HG02938 (cell line): ENCODE data around the gene VTI1B.
A peak's percentile ranks its signal among the peaks of the same experiment; 100 is the strongest.

Experiments
- ATAC-seq: cut with Tn5 transposase; IDR thresholded peaks from one replicate; pipeline ENCODE4 v1.9.1; 2021; ENCODE audit warnings: mild to moderate bottlenecking, moderate library complexity; ENCODE audit not compliant: unreplicated experiment

The VTI1B gene

GRCh38 chr14:67680121-67680602, 5.7 kb upstream of the VTI1B start:
- ATAC-seq, result peak; percentile 99

- ATAC-seq, result no peak
Observed at GRCh38 chr14:67679006-67679405, 4.6 kb upstream of the VTI1B start.

- no peak for ATAC-seq
Observed at GRCh38 chr14:67675219-67675582, 769 bp upstream of the VTI1B start.

- ATAC-seq, result peak; percentile 38
Observed at GRCh38 chr14:67674139-67674479, 323 bp downstream of the VTI1B start.

GRCh38 chr14:67673451-67673850, 981 bp downstream of the VTI1B start:
- ATAC-seq, result no peak

- no peak for ATAC-seq
Observed at GRCh38 chr14:67668559-67668958, 5.9 kb downstream of the VTI1B start.

GRCh38 chr14:67666750-67667449, 7.5 kb downstream of the VTI1B start:
- no peak for ATAC-seq

- ATAC-seq, result no peak
Observed at GRCh38 chr14:67665868-67666267, 8.6 kb downstream of the VTI1B start.

- no peak for ATAC-seq
Observed at GRCh38 chr14:67663633-67664032, 10.8 kb downstream of the VTI1B start.

- ATAC-seq, result no peak
Observed at GRCh38 chr14:67653651-67654280, 20.7 kb downstream of the VTI1B start.

- ATAC-seq, result no peak
Observed at GRCh38 chr14:67652189-67652588, 22.2 kb downstream of the VTI1B start.

- no peak for ATAC-seq
Observed at GRCh38 chr14:67650694-67651093, 23.7 kb downstream of the VTI1B start.

- ATAC-seq, result no peak
Observed at GRCh38 chr14:67650151-67650550, 24.3 kb downstream of the VTI1B start.

- no peak for ATAC-seq
Observed at GRCh38 chr14:67646131-67646530, 28.3 kb downstream of the VTI1B start.

GRCh38 chr14:67645414-67645813, 29.0 kb downstream of the VTI1B start:
- no peak for ATAC-seq

GRCh38 chr14:67644428-67644827, 30.0 kb downstream of the VTI1B start:
- no peak for ATAC-seq

GRCh38 chr14:67643713-67644112, 30.7 kb downstream of the VTI1B start:
- ATAC-seq, result no peak

GRCh38 chr14:67641902-67642749, 32.3 kb downstream of the VTI1B start:
- no peak for ATAC-seq

- ATAC-seq, result no peak
Observed at GRCh38 chr14:67641480-67641879, 33.0 kb downstream of the VTI1B start.

GRCh38 chr14:67638642-67639041, 35.8 kb downstream of the VTI1B start:
- ATAC-seq, result no peak

GRCh38 chr14:67636361-67636919, 38.0 kb downstream of the VTI1B start:
- no peak for ATAC-seq
